GM20000 (cell line): Measurements from ENCODE around the gene UBTF.

Experiments
- DNase-seq: peaks from one replicate; pipeline ENCODE4 v3.0.0; 2012; ENCODE audit warnings: low spot score
- TF ChIP-seq, protein P1 (sequence below): IDR thresholded peaks from 2 replicates; pipeline ENCODE4 v1.5.1; 2012; ENCODE audit warnings: mild to moderate bottlenecking, control low read depth; ENCODE audit errors: extremely low read depth, missing control alignments

The UBTF gene, protein sequence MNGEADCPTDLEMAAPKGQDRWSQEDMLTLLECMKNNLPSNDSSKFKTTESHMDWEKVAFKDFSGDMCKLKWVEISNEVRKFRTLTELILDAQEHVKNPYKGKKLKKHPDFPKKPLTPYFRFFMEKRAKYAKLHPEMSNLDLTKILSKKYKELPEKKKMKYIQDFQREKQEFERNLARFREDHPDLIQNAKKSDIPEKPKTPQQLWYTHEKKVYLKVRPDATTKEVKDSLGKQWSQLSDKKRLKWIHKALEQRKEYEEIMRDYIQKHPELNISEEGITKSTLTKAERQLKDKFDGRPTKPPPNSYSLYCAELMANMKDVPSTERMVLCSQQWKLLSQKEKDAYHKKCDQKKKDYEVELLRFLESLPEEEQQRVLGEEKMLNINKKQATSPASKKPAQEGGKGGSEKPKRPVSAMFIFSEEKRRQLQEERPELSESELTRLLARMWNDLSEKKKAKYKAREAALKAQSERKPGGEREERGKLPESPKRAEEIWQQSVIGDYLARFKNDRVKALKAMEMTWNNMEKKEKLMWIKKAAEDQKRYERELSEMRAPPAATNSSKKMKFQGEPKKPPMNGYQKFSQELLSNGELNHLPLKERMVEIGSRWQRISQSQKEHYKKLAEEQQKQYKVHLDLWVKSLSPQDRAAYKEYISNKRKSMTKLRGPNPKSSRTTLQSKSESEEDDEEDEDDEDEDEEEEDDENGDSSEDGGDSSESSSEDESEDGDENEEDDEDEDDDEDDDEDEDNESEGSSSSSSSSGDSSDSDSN

DNA sequence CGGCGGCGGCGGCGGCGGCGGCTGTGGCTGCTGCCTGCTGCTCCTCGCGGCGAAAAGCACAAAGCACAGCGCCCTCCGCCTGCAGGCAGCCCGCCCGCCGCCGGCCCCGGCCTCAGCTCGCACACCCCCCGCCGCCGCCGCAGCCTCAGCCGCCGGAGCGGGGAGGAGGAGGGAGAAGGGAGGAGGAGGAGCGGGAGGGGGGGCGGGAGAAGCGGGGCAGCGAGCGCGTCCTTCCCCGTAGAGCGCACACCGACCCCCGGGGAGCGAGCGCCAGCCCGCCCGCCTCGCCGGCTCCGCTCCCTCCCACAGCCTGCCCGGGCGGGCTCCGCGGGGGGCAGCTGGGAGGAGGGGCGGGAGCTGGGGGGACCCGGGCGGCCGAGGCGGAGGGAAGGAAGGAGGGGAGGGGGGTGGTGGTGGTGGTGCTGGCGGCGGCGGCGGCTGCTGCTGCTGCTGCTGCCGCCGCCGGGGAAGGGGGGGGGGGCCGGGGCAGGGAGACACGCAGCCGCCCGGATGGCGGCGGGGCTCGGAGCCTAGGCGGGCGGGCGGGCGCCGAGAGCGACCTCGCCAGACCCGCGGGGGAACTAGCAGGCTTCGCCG lies at the start of gene UBTF:
Gene UBTF, minus strand, starts transcription at position 60 of the 597 bp plus-strand sequence. CDS start 1,446 bp downstream, outside the sequence.
- TF ChIP-seq, protein P1, sequence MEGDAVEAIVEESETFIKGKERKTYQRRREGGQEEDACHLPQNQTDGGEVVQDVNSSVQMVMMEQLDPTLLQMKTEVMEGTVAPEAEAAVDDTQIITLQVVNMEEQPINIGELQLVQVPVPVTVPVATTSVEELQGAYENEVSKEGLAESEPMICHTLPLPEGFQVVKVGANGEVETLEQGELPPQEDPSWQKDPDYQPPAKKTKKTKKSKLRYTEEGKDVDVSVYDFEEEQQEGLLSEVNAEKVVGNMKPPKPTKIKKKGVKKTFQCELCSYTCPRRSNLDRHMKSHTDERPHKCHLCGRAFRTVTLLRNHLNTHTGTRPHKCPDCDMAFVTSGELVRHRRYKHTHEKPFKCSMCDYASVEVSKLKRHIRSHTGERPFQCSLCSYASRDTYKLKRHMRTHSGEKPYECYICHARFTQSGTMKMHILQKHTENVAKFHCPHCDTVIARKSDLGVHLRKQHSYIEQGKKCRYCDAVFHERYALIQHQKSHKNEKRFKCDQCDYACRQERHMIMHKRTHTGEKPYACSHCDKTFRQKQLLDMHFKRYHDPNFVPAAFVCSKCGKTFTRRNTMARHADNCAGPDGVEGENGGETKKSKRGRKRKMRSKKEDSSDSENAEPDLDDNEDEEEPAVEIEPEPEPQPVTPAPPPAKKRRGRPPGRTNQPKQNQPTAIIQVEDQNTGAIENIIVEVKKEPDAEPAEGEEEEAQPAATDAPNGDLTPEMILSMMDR: no peak
- peak; percentile 84 for DNase-seq

DNA sequence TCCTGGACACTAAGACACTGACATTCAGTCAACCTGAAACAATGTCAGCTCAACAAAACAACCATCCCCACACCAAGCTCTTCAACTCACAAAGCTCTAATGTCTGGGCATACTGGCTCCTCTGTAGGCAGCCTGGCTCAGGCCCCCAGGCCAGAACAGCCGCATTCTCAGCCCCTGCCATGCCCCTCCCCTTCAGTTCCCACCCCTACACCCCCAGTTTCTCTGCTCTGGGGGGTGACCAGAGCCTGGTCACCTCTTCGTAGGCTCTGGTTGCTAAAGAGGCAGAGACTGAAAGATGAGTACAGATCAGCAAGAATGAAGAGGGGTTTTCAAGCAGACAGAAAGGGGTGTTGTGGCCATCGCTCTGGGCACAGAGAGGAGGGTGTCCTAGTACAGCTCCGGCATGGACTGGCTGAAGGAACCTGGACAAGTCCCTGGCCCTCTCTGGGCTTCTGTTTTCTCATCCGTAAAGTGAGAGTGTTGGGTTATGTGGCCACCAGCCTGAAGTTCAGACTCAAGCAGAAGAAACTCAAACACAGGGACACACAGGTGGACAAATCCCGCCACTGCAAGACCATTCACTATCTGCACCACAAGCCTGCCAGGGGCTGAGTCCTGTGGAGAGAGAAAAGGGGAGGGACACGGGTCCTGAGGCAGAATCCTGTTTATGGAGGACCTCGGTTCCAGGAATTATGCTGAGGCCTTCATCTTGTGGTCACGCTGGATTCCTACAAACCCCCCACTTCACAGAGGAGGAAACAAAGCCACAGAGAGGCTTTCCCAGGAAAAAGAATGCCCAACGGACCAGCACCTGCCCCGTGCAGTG lies 49.4 kb upstream of the UBTF start:
- TF ChIP-seq, protein P1: no peak
- no peak for DNase-seq

DNA sequence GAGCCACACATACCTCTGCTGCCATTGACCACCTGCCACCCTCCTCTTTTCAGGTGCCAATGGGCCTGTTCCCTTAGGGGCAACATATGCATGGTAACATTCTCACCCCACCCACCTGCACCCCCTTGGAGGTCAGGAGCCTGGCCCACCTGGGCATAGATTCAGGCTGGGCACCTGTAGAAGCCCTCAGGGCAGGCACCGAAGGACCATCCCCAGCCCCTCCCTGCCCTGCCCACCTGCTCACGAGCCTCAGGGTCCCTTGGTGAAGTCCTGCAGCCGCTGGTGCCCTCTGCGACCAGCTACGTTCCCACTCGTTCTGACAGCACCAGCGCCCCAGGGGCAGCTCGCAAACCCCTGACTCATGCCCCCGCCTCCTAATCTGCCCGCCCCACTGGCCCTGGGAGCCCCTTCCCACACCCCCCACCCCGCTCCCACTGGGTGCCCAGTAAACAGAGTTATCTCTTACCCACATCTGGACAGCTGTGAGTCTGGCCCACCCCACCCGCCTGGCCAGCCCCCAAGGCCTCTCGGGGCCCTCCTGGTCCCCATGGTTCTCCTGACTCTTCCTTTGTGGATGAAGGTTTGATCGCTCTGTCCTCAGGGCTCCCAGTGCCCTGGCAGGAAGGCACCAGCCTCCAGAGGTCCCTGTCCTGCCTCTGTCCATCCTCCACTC lies 48.5 kb upstream of the UBTF start, which contains the start of gene SLC4A1:
Gene SLC4A1, minus strand, starts transcription at position 318 of the 673 bp plus-strand sequence. CDS start 5,269 bp downstream, outside the sequence.
- no peak for DNase-seq
- TF ChIP-seq, protein P1: no peak

DNA sequence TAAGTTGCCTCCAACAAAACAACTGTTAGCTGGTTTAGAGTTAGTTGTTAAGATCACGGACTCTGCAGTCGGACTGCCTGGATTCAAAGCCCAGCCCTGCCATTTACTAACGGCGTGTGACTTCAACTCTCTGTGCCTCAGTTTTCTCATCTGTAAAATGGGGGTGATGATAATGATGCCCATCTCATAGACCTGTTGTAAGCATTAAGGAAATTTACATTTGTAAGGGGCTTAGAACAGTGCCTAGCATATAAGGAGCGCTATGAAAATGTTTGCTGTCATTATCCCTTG lies 47.6 kb upstream of the UBTF start:
- no peak for DNase-seq
- TF ChIP-seq, protein P1: no peak

DNA sequence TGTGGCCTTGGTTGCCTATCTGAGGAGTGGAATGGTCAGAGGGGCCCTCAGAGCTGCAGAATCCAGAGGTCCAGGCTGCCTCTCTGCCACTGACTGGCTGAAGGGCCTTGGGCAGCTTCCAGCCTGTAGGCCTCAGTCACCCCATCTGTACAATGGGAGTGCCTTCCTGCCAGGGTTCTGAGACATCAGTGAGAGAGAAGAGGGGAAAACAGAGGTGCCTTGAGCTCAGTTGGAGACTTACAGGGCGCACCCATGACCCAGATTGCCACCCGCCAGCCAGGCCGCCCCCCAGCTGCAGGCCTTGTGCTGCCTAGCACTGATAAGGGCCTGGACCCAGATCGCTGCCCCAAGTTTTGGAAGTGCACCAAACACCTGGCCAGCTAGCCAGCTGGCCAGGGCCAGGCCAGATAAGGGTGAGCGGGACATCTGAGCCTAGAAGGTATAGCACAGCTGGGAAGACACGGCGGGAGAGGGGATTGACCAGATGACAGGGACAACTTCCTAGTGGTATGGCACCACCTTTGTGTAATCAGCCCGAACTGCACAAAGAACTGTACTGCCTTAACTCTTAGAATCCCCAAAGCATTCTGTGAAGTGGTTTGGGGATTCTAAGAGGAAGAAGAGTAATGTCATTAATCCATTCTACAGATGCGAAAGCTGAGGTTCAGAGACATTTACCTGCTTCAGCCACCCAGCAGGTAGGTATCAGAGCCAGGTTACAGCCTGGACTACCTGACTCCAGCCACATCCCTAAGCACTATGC lies 47.1 kb upstream of the UBTF start:
- no peak for DNase-seq
- TF ChIP-seq, protein P1: no peak

DNA sequence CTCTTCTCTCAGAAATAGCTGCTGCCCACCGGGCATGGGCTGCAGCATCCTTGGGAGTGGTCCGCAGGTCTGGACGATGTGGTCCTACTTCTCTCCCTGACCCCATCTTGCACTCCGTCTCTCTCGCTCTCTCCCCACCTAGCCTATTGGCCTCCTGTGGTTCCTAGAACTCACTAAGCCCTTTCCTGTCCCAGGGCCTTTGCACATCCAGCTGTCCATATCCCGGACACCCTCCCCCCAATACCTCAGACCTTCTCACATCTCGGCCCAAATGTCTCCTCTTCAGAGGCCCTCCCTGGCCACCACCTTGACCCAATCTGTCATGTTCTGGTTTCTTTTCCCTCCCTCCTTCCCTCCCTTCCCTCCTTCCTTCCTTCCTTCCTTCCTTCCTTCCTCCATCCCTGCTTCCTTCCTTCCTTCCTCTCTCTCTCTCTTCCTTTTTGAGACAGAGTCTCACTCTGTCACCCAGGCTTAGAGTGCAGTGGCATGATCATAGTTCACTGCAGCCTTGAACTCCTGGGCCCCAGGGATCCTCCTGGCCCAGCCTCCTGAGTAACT lies 43.9 kb upstream of the UBTF start:
- TF ChIP-seq, protein P1: no peak
- DNase-seq: no peak
